Kidney (tissue), 14 donors: ENCODE measurements around the gene TLK1. TPM values are rescaled to one million over a fixed set of nuclear protein-coding genes. Genes with fewer than 3 reads are reported as not detected.

Experiments used
- DNase-seq, 5 donors: peaks; one replicate each; pipeline ENCODE4 v3.0.0-alpha.2; 2013 to 2020
- FAIRE-seq: peaks from 2 replicates; lab custom pipeline; 2012; peaks lifted over from hg19 to GRCh38; lab: Jason Lieb, UNC
- H3K27ac ChIP-seq, 2 donors: one replicate each; pipeline ENCODE4 v1.7.0; 2013; ENCODE audit warnings: low read depth in 2 of 2, low read length in 2 of 2, inconsistent platforms in 1 of 2
- H3K27me3 ChIP-seq: one replicate; pipeline ENCODE4 v1.7.1; 2013; ENCODE audit warnings: low read length, inconsistent platforms; ENCODE audit not compliant: control insufficient read depth, insufficient read depth
- H3K36me3 ChIP-seq, 3 donors: one replicate each; pipeline versions ENCODE4 v1.7.0 to v1.7.1; 2013; ENCODE audit warnings: low read length in 3 of 3, control low read depth in 1 of 3, inconsistent platforms in 1 of 3; ENCODE audit not compliant: insufficient read depth in 3 of 3, control insufficient read depth in 2 of 3
- H3K4me1 ChIP-seq, 3 donors: one replicate each; pipeline versions ENCODE4 v1.7.0 to v1.7.1; 2013; ENCODE audit warnings: low read length in 3 of 3, inconsistent platforms in 1 of 3, low read depth in 1 of 3; ENCODE audit not compliant: control insufficient read depth in 2 of 3, insufficient read depth in 2 of 3
- H3K4me3 ChIP-seq, 3 donors: one replicate each; pipeline versions ENCODE4 v1.7.0 to v1.8.1; 2013; ENCODE audit warnings: low read length in 3 of 3, control low read depth in 1 of 3, inconsistent platforms in 1 of 3
- H3K9ac ChIP-seq, 3 donors: one replicate each; pipeline versions ENCODE4 v1.7.0 to v1.7.1; 2013; ENCODE audit warnings: low read length in 3 of 3, control low read depth in 1 of 3, inconsistent platforms in 1 of 3
- H3K9me3 ChIP-seq, 3 donors: one replicate each; pipeline versions ENCODE4 v1.7.0 to v1.7.1; 2013; ENCODE audit warnings: low read length in 3 of 3, control low read depth in 1 of 3, inconsistent platforms in 1 of 3; ENCODE audit not compliant: control insufficient read depth in 2 of 3, insufficient read depth in 1 of 3
- intact Hi-C: fragments of 100-400 bp; cut with DNase I; formaldehyde crosslinking; loops from one replicate; pipeline ENCODE4 v1.11.1; 2022
- polyA plus RNA-seq: library from polyadenylated mRNA; stranded (reverse); fragments of 350-450 nt; fragmentation: Illumina TruSeq; extraction: RNeasy Lipid Tissue Mini Kit (QIAGEN cat#74804); gene quantifications from one replicate; pipeline ENCODE4 v1.2.3, GENCODE V29; 2014; ENCODE audit warnings: low read depth, low replicate concordance; ENCODE audit not compliant: insufficient read depth
- total RNA-seq: library from RNA; stranded (reverse); fragmentation: NEBNext Ultra II Directional; extraction: Animal tissue kit (Norgen Biotek cat#: 25700); gene quantifications from one replicate; pipeline ENCODE4 v1.2.1, GENCODE V29; 2021
- TF ChIP-seq, protein P1 (sequence below): IDR thresholded peaks from 3 replicates; pipeline ENCODE4 v1.5.1; 2012; ENCODE audit warnings: mild to moderate bottlenecking, moderate library complexity, borderline replicate concordance; ENCODE audit not compliant: insufficient read depth; ENCODE audit errors: extremely low read depth
- donor health status: control.
- donor health status: control.
- donor health status: control.
- donor health status: control.
- donor health status: control.
- donor health status: DM: yes; HTN: yes; CAD: no.
- donor health status: Normal renal cell carcinoma (clear cell type).

The TLK1 gene
- total and polyA plus RNA-seq, 2 donors from 2014 or later = 12.3 to 80.3 TPM

- Histone ChIP-seq H3K27me3 (no peaks in the 10 kb centered on the region), H3K9ac (no peak overlapping the region), H3K9me3 (peaks cover 0 to 22% (median 5%) of the 10 kb centered on the region in 3 donors), H3K4me1 (no peaks in the 10 kb centered on the region), H3K4me3 (no peak overlapping the region), H3K27ac (no peak overlapping the region), H3K36me3 (peaks cover 0 to 4% (median 4%) of the 10 kb centered on the region in 3 donors)
- TF ChIP-seq, protein P1, sequence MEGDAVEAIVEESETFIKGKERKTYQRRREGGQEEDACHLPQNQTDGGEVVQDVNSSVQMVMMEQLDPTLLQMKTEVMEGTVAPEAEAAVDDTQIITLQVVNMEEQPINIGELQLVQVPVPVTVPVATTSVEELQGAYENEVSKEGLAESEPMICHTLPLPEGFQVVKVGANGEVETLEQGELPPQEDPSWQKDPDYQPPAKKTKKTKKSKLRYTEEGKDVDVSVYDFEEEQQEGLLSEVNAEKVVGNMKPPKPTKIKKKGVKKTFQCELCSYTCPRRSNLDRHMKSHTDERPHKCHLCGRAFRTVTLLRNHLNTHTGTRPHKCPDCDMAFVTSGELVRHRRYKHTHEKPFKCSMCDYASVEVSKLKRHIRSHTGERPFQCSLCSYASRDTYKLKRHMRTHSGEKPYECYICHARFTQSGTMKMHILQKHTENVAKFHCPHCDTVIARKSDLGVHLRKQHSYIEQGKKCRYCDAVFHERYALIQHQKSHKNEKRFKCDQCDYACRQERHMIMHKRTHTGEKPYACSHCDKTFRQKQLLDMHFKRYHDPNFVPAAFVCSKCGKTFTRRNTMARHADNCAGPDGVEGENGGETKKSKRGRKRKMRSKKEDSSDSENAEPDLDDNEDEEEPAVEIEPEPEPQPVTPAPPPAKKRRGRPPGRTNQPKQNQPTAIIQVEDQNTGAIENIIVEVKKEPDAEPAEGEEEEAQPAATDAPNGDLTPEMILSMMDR = no peak
- DNase-seq (no peak), FAIRE-seq (no peak)
- intact Hi-C loops = no loop called here
Measured at GRCh38 chr2:171102802-171103201, 57.9 kb downstream of the TLK1 start.

DNA sequence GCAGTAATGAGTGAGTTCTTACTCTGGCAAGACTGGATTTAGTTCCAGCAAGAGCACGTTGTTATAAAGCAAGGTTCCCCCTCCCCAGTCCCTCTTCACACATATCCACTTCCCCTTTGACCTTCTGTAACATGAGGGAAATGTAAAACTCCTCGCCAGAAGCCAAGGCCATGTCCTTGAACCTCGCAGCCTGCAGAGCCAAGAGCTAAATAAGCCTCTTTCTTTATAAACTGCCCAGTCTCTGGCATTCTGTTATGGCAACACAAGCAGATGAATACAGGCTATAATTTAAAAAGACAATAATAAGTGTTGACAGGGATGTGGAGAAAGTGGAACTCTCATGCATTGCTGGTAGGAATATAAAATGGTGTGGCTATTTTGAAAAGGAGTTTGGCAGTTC, 60.3 kb downstream of the TLK1 start:
- no peak for FAIRE-seq
- no peak overlapping the region for H3K9ac ChIP-seq
- peaks cover 2 to 22% (median 5%) of the 10 kb centered on the region in 3 donors for H3K9me3 ChIP-seq
- no peak overlapping the region for H3K27ac ChIP-seq
- H3K27me3 ChIP-seq = no peaks in the 10 kb centered on the region
- DNase-seq = no peak
- H3K4me1 ChIP-seq = no peaks in the 10 kb centered on the region
- intact Hi-C loops = no loop called here
- peaks cover 0 to 4% (median 4%) of the 10 kb centered on the region in 3 donors for H3K36me3 ChIP-seq
- TF ChIP-seq, protein P1 = no peak
- no peak overlapping the region for H3K4me3 ChIP-seq

GRCh38 chr2:171098607-171099006, 62.1 kb downstream of the TLK1 start:
- H3K4me1 ChIP-seq = no peaks in the 10 kb centered on the region
- no peak overlapping the region for H3K27ac ChIP-seq
- no peak overlapping the region for H3K9ac ChIP-seq
- TF ChIP-seq, protein P1 = no peak
- FAIRE-seq (no peak), DNase-seq (no peak)
- H3K27me3 ChIP-seq = no peaks in the 10 kb centered on the region
- no peak overlapping the region for H3K4me3 ChIP-seq
- H3K36me3 ChIP-seq = peaks cover 0 to 4% (median 4%) of the 10 kb centered on the region in 3 donors
- intact Hi-C loops = no loop called here
- H3K9me3 ChIP-seq = peaks cover 2 to 22% (median 5%) of the 10 kb centered on the region in 3 donors
